ENCODE results near the gene U2AF1L4. TPM values are rescaled to one million over a fixed set of nuclear protein-coding genes. Genes with fewer than 3 reads are reported as not detected.

Gene U2AF1L4
- 10 to 100 TPM; 12.6 to 20.0 (median 18.5) TPM for total RNA-seq

DNA sequence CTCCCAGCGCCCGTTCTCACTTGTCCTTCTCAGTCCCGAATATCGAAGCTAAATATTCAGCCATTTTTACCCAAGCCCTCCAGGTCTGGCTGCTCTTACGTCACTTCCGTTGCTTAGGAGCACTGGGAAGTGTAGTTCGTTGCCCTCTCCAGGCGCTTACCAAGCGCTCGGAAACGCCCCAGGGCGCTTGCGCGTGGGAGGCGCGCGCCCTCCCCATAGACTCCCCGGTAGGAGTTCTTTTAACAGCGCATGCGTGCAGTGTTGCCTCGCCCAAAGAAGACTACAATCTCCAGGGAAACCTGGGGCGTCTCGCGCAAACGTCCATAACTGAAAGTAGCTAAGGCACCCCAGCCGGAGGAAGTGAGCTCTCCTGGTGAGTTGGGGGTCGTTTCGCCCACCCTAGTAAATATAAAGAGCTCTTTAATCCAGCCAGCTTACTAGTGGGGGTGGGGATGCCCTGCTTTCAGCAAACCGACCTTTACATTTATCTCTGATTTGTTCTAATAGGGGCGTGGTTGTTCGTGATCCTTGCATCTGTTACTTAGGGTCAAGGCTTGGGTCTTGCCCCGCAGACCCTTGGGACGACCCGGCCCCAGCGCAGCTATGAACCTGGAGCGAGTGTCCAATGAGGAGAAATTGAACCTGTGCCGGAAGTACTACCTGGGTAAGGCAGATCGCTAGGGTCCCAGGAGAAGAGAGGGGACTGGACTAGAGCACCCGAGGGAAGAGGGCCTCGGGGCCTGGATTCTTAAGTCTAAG is at the start of gene U2AF1L4, which contains the start of gene PSENEN:
U2AF1L4 (minus strand) TSS at position 91 of the 759 bp plus-strand sequence; CDS start at position 64, 27 bp downstream.
PSENEN (plus strand) TSS at position 324 of the 759 bp plus-strand sequence; CDS start at position 604, 280 bp downstream.
- intact Hi-C loops (cut with DNase I; ENCODE audit: low total_unique reads) = no loop called here
- H3K4me3 ChIP-seq (ENCODE audit: low read depth, poor library complexity, severe bottlenecking) = peak within 1 kb of the TSS; percentile 86
- peak; percentile 98 to 99 for DNase-seq (ENCODE audit: low spot score in 2 of 2)
- WGBS, 2 donors = 0% methylated on average over 39 to 40 of the region's 40 CpGs
- TF ChIP-seq, protein P1, sequence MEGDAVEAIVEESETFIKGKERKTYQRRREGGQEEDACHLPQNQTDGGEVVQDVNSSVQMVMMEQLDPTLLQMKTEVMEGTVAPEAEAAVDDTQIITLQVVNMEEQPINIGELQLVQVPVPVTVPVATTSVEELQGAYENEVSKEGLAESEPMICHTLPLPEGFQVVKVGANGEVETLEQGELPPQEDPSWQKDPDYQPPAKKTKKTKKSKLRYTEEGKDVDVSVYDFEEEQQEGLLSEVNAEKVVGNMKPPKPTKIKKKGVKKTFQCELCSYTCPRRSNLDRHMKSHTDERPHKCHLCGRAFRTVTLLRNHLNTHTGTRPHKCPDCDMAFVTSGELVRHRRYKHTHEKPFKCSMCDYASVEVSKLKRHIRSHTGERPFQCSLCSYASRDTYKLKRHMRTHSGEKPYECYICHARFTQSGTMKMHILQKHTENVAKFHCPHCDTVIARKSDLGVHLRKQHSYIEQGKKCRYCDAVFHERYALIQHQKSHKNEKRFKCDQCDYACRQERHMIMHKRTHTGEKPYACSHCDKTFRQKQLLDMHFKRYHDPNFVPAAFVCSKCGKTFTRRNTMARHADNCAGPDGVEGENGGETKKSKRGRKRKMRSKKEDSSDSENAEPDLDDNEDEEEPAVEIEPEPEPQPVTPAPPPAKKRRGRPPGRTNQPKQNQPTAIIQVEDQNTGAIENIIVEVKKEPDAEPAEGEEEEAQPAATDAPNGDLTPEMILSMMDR (IDR thresholded peaks at IDR 0.05) = no peak
- TF ChIP-seq POLR2A (IDR thresholded peaks at IDR 0.05) = no peak

DNA sequence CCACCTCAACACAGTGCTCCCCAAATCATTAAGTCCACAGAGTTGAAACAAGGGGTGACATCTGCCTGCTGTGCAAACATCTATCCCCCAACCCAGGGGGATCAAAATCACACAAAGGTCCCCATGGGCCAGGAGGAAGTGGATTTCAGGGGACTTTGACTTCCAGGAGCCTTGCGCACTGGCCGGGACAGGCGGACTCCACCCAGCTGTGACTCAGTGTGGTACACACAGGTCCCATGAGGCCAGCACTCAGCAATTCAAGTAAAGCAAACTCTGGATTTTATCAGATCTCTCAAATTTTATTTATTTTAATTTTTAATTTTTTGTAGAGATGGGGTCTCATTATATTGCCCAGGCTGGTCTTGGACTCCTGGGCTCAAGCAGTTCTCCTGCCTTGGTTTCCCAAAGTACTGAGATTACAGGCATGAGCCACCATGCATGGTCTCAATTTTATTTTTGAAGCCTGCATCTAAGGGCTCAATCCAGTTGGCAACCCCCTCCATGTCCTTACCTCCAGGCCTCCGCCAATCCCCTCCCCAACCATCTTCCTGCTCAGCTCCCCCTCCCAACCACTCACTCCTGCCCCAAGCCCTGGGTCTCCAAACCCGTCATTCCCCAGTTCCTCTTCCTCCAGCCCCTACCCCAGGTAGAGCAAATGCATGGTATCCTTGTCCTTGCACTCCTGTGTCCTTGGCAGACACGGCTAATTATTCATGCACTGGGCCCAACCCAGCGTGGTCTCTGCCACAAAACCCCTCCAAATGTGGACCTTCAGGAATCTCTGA is 48.4 kb upstream of the U2AF1L4 start:
- intact Hi-C loops (cut with DNase I; ENCODE audit: low total_unique reads) = loop anchor here (5.0 kb wide), 1 partner anchor 604 kb away; no protein-coding TSS in a partner anchor

DNA sequence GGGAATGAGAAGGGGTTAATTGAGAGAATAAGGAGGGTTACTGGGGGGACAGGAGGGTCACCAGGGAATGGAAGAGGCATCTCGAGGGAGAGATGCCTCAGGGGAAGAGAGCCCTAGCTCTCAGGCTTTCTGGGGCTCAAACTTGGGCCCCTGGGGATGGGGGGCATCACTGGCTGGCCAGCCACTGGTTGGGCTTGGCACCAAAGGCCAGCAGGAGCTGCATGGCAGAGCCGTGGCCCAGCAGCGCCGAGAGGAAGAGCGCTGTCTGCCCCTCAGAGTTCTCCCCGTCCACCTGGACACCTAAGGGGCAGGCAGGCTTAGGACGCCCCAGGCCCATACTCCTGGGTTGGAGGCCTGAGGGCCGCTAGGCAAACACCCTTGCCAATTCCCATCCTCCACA is 47.7 kb upstream of the U2AF1L4 start:
- DNase-seq (ENCODE audit: low spot score in 2 of 2) = no peak
- intact Hi-C loops (cut with DNase I; ENCODE audit: low total_unique reads) = loop anchor here (5.0 kb wide), 1 partner anchor 604 kb away; no protein-coding TSS in a partner anchor
- TF ChIP-seq POLR2A (IDR thresholded peaks at IDR 0.05) = no peak
- TF ChIP-seq, protein P1 (IDR thresholded peaks at IDR 0.05) = no peak
- WGBS, 2 donors = 59 to 75% methylated on average over 8 of the region's 8 CpGs
- no peak overlapping the region for H3K4me3 ChIP-seq (ENCODE audit: low read depth, poor library complexity, severe bottlenecking)

More for the DNA sequence above, 48.4 kb upstream of the U2AF1L4 start:
- TF ChIP-seq, protein P1 (IDR thresholded peaks at IDR 0.05) = no peak
- TF ChIP-seq POLR2A (IDR thresholded peaks at IDR 0.05) = no peak
- H3K4me3 ChIP-seq (ENCODE audit: low read depth, poor library complexity, severe bottlenecking) = no peak overlapping the region
- DNase-seq (ENCODE audit: low spot score in 2 of 2) = no peak
- WGBS, 2 donors = 60 to 64% methylated on average over 7 of the region's 7 CpGs

DNA sequence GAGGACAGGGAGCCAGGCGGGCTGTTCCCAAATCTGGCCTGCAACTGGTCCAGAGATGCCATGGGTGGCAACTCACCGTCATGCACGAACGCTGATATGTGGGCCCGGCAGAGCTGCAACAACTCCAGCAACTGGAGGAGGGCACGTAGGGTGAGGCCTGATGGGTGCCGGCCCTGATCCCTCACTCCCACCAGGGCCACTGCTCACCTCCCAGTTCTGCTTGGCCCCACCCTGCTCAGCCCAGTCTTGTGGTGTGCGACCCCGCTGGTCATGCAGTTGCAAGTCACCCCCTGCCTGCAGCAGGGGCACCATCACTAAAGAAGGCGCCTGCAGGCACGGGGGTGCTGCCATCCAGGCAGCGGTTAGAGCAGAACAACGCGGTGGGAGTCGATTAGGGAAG is 47.1 kb upstream of the U2AF1L4 start:
- WGBS, 2 donors = 83 to 85% methylated on average over 11 to 14 of the region's 15 CpGs
- TF ChIP-seq POLR2A (IDR thresholded peaks at IDR 0.05) = no peak
- TF ChIP-seq, protein P1 (IDR thresholded peaks at IDR 0.05) = no peak
- DNase-seq (ENCODE audit: low spot score in 2 of 2) = no peak
- intact Hi-C loops (cut with DNase I; ENCODE audit: low total_unique reads) = loop anchor here (5.0 kb wide), 1 partner anchor 605 kb away; no protein-coding TSS in a partner anchor
- H3K4me3 ChIP-seq (ENCODE audit: low read depth, poor library complexity, severe bottlenecking) = no peak overlapping the region

DNA sequence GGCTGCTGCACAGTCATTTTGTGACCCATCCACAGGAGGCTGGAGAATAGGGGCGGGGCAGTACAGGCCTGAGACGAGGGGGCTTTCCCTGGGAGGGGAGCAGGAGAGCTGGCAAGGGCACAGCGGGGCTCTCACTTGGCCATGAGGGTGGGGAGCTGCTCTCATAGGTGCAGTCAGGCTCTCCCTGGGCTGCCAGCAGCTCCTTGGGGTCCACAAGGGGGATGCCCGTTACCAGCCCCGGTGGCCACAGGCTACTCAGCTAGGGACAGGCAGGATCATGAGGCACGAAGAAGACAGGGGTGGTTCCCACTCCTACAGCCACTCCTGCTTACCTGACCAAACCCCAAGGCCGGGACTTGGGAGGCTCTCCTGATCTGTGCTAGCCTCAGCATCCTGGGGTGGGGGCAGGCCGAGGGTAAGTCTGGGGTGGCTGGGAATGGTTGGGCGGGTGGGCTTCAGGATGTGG is 46.6 kb upstream of the U2AF1L4 start:
- H3K4me3 ChIP-seq (ENCODE audit: low read depth, poor library complexity, severe bottlenecking) = no peak overlapping the region
- TF ChIP-seq, protein P1 (IDR thresholded peaks at IDR 0.05) = no peak
- no peak for TF ChIP-seq POLR2A (IDR thresholded peaks at IDR 0.05)
- 84 to 92% methylated on average over 8 to 9 of the region's 9 CpGs for WGBS, 2 donors
- intact Hi-C loops (cut with DNase I; ENCODE audit: low total_unique reads) = loop anchor here (5.0 kb wide), 1 partner anchor 605 kb away; no protein-coding TSS in a partner anchor
- no peak for DNase-seq (ENCODE audit: low spot score in 2 of 2)
